ENCODE data around the gene GRAP. TPM values are rescaled to one million over a fixed set of nuclear protein-coding genes. Genes with fewer than 3 reads are reported as not detected.
A peak's percentile ranks its signal among the peaks of the same experiment; 100 is the strongest.

GRAP gene
- total RNA-seq, 1 experiment from 2014 or later: not detected

GRCh38 chr17:18985475-18985874, 61.3 kb downstream of the GRAP start:
- Mint-ChIP-seq H3K4me3 (ENCODE audit: low read depth, unreplicated experiment) (no peak overlapping the region), H3K27ac (ENCODE audit: unreplicated experiment) (no peak overlapping the region), H3K27me3 (ENCODE audit: unreplicated experiment) (no peaks in the 10 kb centered on the region), H3K4me1 (ENCODE audit: low read depth, unreplicated experiment) (peaks cover 19% of the 10 kb centered on the region), H3K9me3 (ENCODE audit: low read depth, unreplicated experiment) (no peaks in the 10 kb centered on the region), H3K36me3 (ENCODE audit: insufficient read depth, unreplicated experiment) (peaks cover 18% of the 10 kb centered on the region)
- BruUV-seq (replicated peaks): no TSS peak
- CTCF ChIA-PET: no interaction called here
- intact Hi-C loops (cut with micrococcal nuclease; ENCODE audit: unreplicated experiment): no loop called here
- no peak for DNase-seq
- TF ChIP-seq CTCF (IDR thresholded peaks at IDR 0.05; ENCODE audit: unreplicated experiment): no peak

- TF ChIP-seq CTCF (IDR thresholded peaks at IDR 0.05; ENCODE audit: unreplicated experiment): no peak
- intact Hi-C loops (cut with micrococcal nuclease; ENCODE audit: unreplicated experiment): no loop called here
- no peak for DNase-seq
- no TSS peak for BruUV-seq (replicated peaks)
- no peak overlapping the region for H3K4me3 Mint-ChIP-seq (ENCODE audit: low read depth, unreplicated experiment)
- no peaks in the 10 kb centered on the region for H3K27me3 Mint-ChIP-seq (ENCODE audit: unreplicated experiment)
- peaks cover 19% of the 10 kb centered on the region for H3K4me1 Mint-ChIP-seq (ENCODE audit: low read depth, unreplicated experiment)
- CTCF ChIA-PET: no interaction called here
- H3K9me3 Mint-ChIP-seq (ENCODE audit: low read depth, unreplicated experiment): no peaks in the 10 kb centered on the region
- H3K27ac Mint-ChIP-seq (ENCODE audit: unreplicated experiment): no peak overlapping the region
- peaks cover 22% of the 10 kb centered on the region for H3K36me3 Mint-ChIP-seq (ENCODE audit: insufficient read depth, unreplicated experiment)
Observed at GRCh38 chr17:18984273-18985114, 62.3 kb downstream of the GRAP start.

GRCh38 chr17:18981642-18982424, 64.9 kb downstream of the GRAP start:
- CTCF ChIA-PET: no interaction called here
- Mint-ChIP-seq H3K36me3 (ENCODE audit: insufficient read depth, unreplicated experiment) (peaks cover 32% of the 10 kb centered on the region), H3K4me3 (ENCODE audit: low read depth, unreplicated experiment) (peak overlapping the region; percentile 44), H3K4me1 (ENCODE audit: low read depth, unreplicated experiment) (peaks cover 8% of the 10 kb centered on the region), H3K27me3 (ENCODE audit: unreplicated experiment) (no peaks in the 10 kb centered on the region), H3K9me3 (ENCODE audit: low read depth, unreplicated experiment) (no peaks in the 10 kb centered on the region), H3K27ac (ENCODE audit: unreplicated experiment) (peak overlapping the region; percentile 91)
- intact Hi-C loops (cut with micrococcal nuclease; ENCODE audit: unreplicated experiment): no loop called here
- BruUV-seq (replicated peaks): no TSS peak
- DNase-seq: peak; percentile 70
- TF ChIP-seq CTCF (IDR thresholded peaks at IDR 0.05; ENCODE audit: unreplicated experiment): no peak

GRCh38 chr17:18981335-18981641, 65.5 kb downstream of the GRAP start:
- no peak for DNase-seq
- no peak for TF ChIP-seq CTCF (IDR thresholded peaks at IDR 0.05; ENCODE audit: unreplicated experiment)
- H3K9me3 Mint-ChIP-seq (ENCODE audit: low read depth, unreplicated experiment): no peaks in the 10 kb centered on the region
- no TSS peak for BruUV-seq (replicated peaks)
- no peaks in the 10 kb centered on the region for H3K27me3 Mint-ChIP-seq (ENCODE audit: unreplicated experiment)
- peak overlapping the region; percentile 91 for H3K27ac Mint-ChIP-seq (ENCODE audit: unreplicated experiment)
- H3K4me3 Mint-ChIP-seq (ENCODE audit: low read depth, unreplicated experiment): no peak overlapping the region
- peaks cover 32% of the 10 kb centered on the region for H3K36me3 Mint-ChIP-seq (ENCODE audit: insufficient read depth, unreplicated experiment)
- H3K4me1 Mint-ChIP-seq (ENCODE audit: low read depth, unreplicated experiment): peaks cover 8% of the 10 kb centered on the region
- CTCF ChIA-PET: no interaction called here
- intact Hi-C loops (cut with micrococcal nuclease; ENCODE audit: unreplicated experiment): no loop called here

Measured in Calu3 (cell line).